GM12873 (cell line): ENCODE data around the gene APMAP.

Source experiments
- CTCF ChIP-seq: IDR thresholded peaks from 2 replicates; pipeline ENCODE4 v1.5.1; 2012; ENCODE audit warnings: low read depth, mild to moderate bottlenecking, moderate library complexity, low read length, control low read depth; ENCODE audit not compliant: insufficient read depth; ENCODE audit errors: missing control alignments

The APMAP gene

GRCh38 chr20:24961384-24962181 lies 31.0 kb downstream of the APMAP start:
- no peak for TF ChIP-seq CTCF

- no peak for TF ChIP-seq CTCF
Observed at GRCh38 chr20:24960861-24961260, 31.7 kb downstream of the APMAP start.

GRCh38 chr20:24960302-24960801 lies 32.2 kb downstream of the APMAP start:
- no peak for TF ChIP-seq CTCF

GRCh38 chr20:24959591-24960301 lies 32.8 kb downstream of the APMAP start:
- no peak for TF ChIP-seq CTCF

- no peak for TF ChIP-seq CTCF
Observed at GRCh38 chr20:24958506-24959385, 33.8 kb downstream of the APMAP start.

GRCh38 chr20:24957326-24958016 lies 35.1 kb downstream of the APMAP start:
- TF ChIP-seq CTCF, result no peak
